HEK293 (cell line): ENCODE data around the gene GNB1.
A peak's percentile ranks its signal among the peaks of the same experiment; 100 is the strongest.

ENCODE experiments used
- CTCF ChIA-PET: fragments of 350-600 bp; formaldehyde crosslinking; extraction: SDS; loops from one replicate; lab custom pipeline; 2021; ENCODE audit warnings: antibody characterized with exemption; lab: Yijun Ruan, JAX
- POLR2A ChIA-PET: fragments of 300-600 bp; formaldehyde crosslinking; extraction: SDS; loops from one replicate; lab custom pipeline; 2020; ENCODE audit warnings: antibody characterized with exemption, inconsistent platforms; lab: Yijun Ruan, JAX
- H3K27ac ChIP-seq: fragments of 200-500 bp; sonication (Bioruptor generic); 2 replicates; pipeline ENCODE4 v1.5.1; 2014; ENCODE audit warnings: low read depth, low read length, control low read depth, inconsistent platforms; ENCODE audit errors: extremely low read depth
- H3K36me3 ChIP-seq, 2 experiments: fragments of 200-500 bp in 1 of 2; sonication (Bioruptor generic) in 1 of 2; 1 replicate in 1 of 2; 2 replicates in 1 of 2; pipeline ENCODE4 v1.5.1; 2014 to 2017; ENCODE audit warnings: inconsistent platforms in 2 of 2, low read length in 2 of 2; ENCODE audit not compliant: control insufficient read depth in 2 of 2, insufficient read depth in 1 of 2
- H3K4me1 ChIP-seq: fragments of 200-500 bp; sonication (Bioruptor generic); 2 replicates; pipeline ENCODE4 v1.5.1; 2014; ENCODE audit warnings: mild to moderate bottlenecking, low read length, inconsistent platforms; ENCODE audit not compliant: control insufficient read depth, insufficient read depth
- H3K4me3 ChIP-seq: 2 replicates; pipeline ENCODE4 v1.5.1; 2011; ENCODE audit warnings: low read depth, mild to moderate bottlenecking, control low read depth, low read length, moderate library complexity
- H3K9me3 ChIP-seq: fragments of 200-500 bp; sonication (Bioruptor generic); 2 replicates; pipeline ENCODE4 v1.5.1; 2014; ENCODE audit warnings: low read depth, low read length, inconsistent platforms; ENCODE audit not compliant: control insufficient read depth, insufficient read depth
- CTCF ChIP-seq: fragments of 450-650 bp; formaldehyde crosslinking; IDR thresholded peaks from 2 replicates; pipeline ENCODE4 v1.5.1; 2016; ENCODE audit warnings: missing biosample characterization, missing genetic modification characterization
- GLIS1 ChIP-seq: fragments of 450-650 bp; formaldehyde crosslinking; IDR thresholded peaks from 2 replicates; pipeline ENCODE4 v1.5.1; 2016; ENCODE audit warnings: missing biosample characterization, missing genetic modification characterization
- KLF1 ChIP-seq: fragments of 450-650 bp; formaldehyde crosslinking; IDR thresholded peaks from 2 replicates; pipeline ENCODE4 v1.5.1; 2016; ENCODE audit warnings: missing biosample characterization, missing genetic modification characterization
- KLF16 ChIP-seq: fragments of 450-650 bp; formaldehyde crosslinking; IDR thresholded peaks from 2 replicates; pipeline ENCODE4 v1.5.1; 2017; ENCODE audit warnings: missing biosample characterization, missing genetic modification characterization
- KLF9 ChIP-seq: fragments of 450-650 bp; formaldehyde crosslinking; IDR thresholded peaks from 2 replicates; pipeline ENCODE4 v1.5.1; 2016; ENCODE audit warnings: missing biosample characterization, missing genetic modification characterization, low read depth
- PRDM2 ChIP-seq: fragments of 450-650 bp; formaldehyde crosslinking; IDR thresholded peaks from 2 replicates; pipeline ENCODE4 v1.5.1; 2016; ENCODE audit warnings: missing biosample characterization, missing genetic modification characterization, borderline replicate concordance
- PRDM6 ChIP-seq: fragments of 450-650 bp; formaldehyde crosslinking; IDR thresholded peaks from 2 replicates; pipeline ENCODE4 v1.5.1; 2017; ENCODE audit warnings: missing biosample characterization, missing genetic modification characterization
- RBAK ChIP-seq: fragments of 450-650 bp; formaldehyde crosslinking; IDR thresholded peaks from 2 replicates; pipeline ENCODE4 v1.5.1; 2016; ENCODE audit warnings: missing biosample characterization, missing genetic modification characterization
- SCRT2 ChIP-seq: fragments of 450-650 bp; formaldehyde crosslinking; IDR thresholded peaks from 2 replicates; pipeline ENCODE4 v1.5.1; 2016; ENCODE audit warnings: missing biosample characterization, missing genetic modification characterization
- SETDB1 ChIP-seq: IDR thresholded peaks from one replicate; pipeline ENCODE4 v1.6.1; 2017; ENCODE audit warnings: mild to moderate bottlenecking, low read length, moderate library complexity, mixed read lengths; ENCODE audit not compliant: insufficient read length
- SP7 ChIP-seq: fragments of 450-650 bp; formaldehyde crosslinking; IDR thresholded peaks from 2 replicates; pipeline ENCODE4 v1.5.1; 2016; ENCODE audit warnings: missing biosample characterization, missing genetic modification characterization
- ZBTB8A ChIP-seq: fragments of 450-650 bp; formaldehyde crosslinking; IDR thresholded peaks from 2 replicates; pipeline ENCODE4 v1.5.1; 2016; ENCODE audit warnings: missing biosample characterization, missing genetic modification characterization
- ZNF10 ChIP-seq: fragments of 450-650 bp; formaldehyde crosslinking; IDR thresholded peaks from 2 replicates; pipeline ENCODE4 v1.5.1; 2017; ENCODE audit warnings: missing biosample characterization, missing genetic modification characterization
- ZNF311 ChIP-seq: fragments of 450-650 bp; formaldehyde crosslinking; IDR thresholded peaks from 2 replicates; pipeline ENCODE4 v1.5.1; 2017; ENCODE audit warnings: missing biosample characterization, missing genetic modification characterization, borderline replicate concordance
- ZNF350 ChIP-seq: fragments of 450-650 bp; formaldehyde crosslinking; IDR thresholded peaks from 2 replicates; pipeline ENCODE4 v1.5.0; 2017; ENCODE audit warnings: missing biosample characterization, mild to moderate bottlenecking, missing genetic modification characterization
- ZNF433 ChIP-seq: fragments of 450-650 bp; formaldehyde crosslinking; IDR thresholded peaks from 2 replicates; pipeline ENCODE4 v1.5.1; 2016; ENCODE audit warnings: missing biosample characterization, missing genetic modification characterization, low read depth
- ZNF488 ChIP-seq: fragments of 450-650 bp; formaldehyde crosslinking; IDR thresholded peaks from 2 replicates; pipeline ENCODE4 v1.5.1; 2016; ENCODE audit warnings: missing biosample characterization, missing genetic modification characterization
- ZNF558 ChIP-seq: fragments of 450-650 bp; formaldehyde crosslinking; IDR thresholded peaks from 2 replicates; pipeline ENCODE4 v1.5.1; 2016; ENCODE audit warnings: missing biosample characterization, missing genetic modification characterization
- ZNF596 ChIP-seq: fragments of 450-650 bp; IDR thresholded peaks from 2 replicates; pipeline ENCODE4 v1.5.0; 2018; ENCODE audit warnings: missing biosample characterization, mild to moderate bottlenecking, missing genetic modification characterization, moderate library complexity
- ZNF776 ChIP-seq: fragments of 450-650 bp; formaldehyde crosslinking; IDR thresholded peaks from 2 replicates; pipeline ENCODE4 v1.5.0; 2017; ENCODE audit warnings: missing biosample characterization, missing genetic modification characterization, borderline replicate concordance

Gene GNB1

GRCh38 chr1:1758692-1759455, 132.0 kb downstream of the GNB1 start:
- CTCF ChIA-PET = interaction anchor here (0.6 to 0.9 kb wide), 2 partner anchors 88 to 133 kb away, joined by 3 to 4 read pairs; no protein-coding TSS in a partner anchor
- POLR2A ChIA-PET = interaction anchor here (1.6 kb wide), 1 partner anchor 150 kb away, joined by 4 read pairs; no protein-coding TSS in a partner anchor

More at GRCh38 chr1:1758692-1759455, 132.0 kb downstream of the GNB1 start:
- H3K36me3 ChIP-seq = peaks cover 0 to 100% of the 10 kb centered on the region in 2 experiments; a peak in 2 of 3 replicates
- H3K4me3 ChIP-seq = no peak overlapping the region
- no peaks in the 10 kb centered on the region for H3K9me3 ChIP-seq
- TF ChIP-seq SCRT2 (tag by site-specific recombination) (no peak), ZNF350 (tag by site-specific recombination) (no peak), PRDM2 (tag by site-specific recombination) (no peak), ZNF488 (no peak), ZBTB8A (0 out of 2 replicates have a peak, but pooled peaks have one; percentile 22), SP7 (tag by site-specific recombination) (no peak), PRDM6 (tag by site-specific recombination) (no peak), KLF16 (no peak), CTCF (tag by site-specific recombination) (no peak), GLIS1 (no peak), ZNF776 (tag by site-specific recombination) (no peak), SETDB1 (no peak), KLF1 (tag by site-specific recombination) (peak; percentile 32; the same call in 1 of the 2 replicates), RBAK (tag by site-specific recombination) (no peak), ZNF10 (tag by site-specific recombination) (0 out of 2 replicates have a peak, but pooled peaks have one; percentile 32), KLF9 (no peak), ZNF596 (tag by site-specific recombination) (no peak), ZNF311 (tag by site-specific recombination) (no peak), ZNF558 (no peak), ZNF433 (tag by site-specific recombination) (no peak)
- no peak overlapping the region for H3K27ac ChIP-seq
- no peaks in the 10 kb centered on the region for H3K4me1 ChIP-seq
